C4-2B (cell line): Measurements from ENCODE around the gene KRTAP5-7.

ENCODE experiments used
- ZFX ChIP-seq: fragments of 450-650 bp; IDR thresholded peaks from 2 replicates; pipeline ENCODE4 v1.6.1; 2017
- TF ChIP-seq, protein P1 (sequence below): fragments of 450-650 bp; conservative IDR thresholded peaks from 2 replicates; pipeline ENCODE4 v1.5.1; 2017; ENCODE audit warnings: mild to moderate bottlenecking

DNA sequence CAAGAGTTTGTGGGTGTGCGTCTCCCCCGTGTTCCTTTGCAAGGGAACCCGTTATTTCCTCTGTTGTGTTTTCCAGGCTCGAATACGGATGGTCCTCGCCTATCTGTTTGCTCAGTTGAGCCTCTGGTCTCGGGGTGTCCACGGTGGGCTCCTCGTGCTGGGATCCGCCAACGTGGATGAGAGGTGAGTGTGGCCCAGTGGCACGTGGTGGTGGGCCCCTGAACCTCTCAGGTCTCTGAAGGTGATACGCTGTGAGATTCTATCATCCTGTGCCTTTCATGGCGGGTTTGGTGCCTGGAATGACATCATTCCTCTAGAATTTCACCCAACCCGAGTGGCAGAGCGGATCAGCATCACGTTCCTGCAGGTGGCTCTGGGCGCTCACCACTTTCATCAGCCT, 41.6 kb upstream of the KRTAP5-7 start:
- TF ChIP-seq, protein P1, sequence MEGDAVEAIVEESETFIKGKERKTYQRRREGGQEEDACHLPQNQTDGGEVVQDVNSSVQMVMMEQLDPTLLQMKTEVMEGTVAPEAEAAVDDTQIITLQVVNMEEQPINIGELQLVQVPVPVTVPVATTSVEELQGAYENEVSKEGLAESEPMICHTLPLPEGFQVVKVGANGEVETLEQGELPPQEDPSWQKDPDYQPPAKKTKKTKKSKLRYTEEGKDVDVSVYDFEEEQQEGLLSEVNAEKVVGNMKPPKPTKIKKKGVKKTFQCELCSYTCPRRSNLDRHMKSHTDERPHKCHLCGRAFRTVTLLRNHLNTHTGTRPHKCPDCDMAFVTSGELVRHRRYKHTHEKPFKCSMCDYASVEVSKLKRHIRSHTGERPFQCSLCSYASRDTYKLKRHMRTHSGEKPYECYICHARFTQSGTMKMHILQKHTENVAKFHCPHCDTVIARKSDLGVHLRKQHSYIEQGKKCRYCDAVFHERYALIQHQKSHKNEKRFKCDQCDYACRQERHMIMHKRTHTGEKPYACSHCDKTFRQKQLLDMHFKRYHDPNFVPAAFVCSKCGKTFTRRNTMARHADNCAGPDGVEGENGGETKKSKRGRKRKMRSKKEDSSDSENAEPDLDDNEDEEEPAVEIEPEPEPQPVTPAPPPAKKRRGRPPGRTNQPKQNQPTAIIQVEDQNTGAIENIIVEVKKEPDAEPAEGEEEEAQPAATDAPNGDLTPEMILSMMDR: no peak
- TF ChIP-seq ZFX: no peak
